Thoracic aorta (tissue), 2 donors: ENCODE results near the gene CCAR1. TPM values are rescaled to one million over a fixed set of nuclear protein-coding genes. Genes with fewer than 3 reads are reported as not detected.
"Not testable (repeated sequence)": the region's sequence is repeated elsewhere in the genome, so short reads cannot be mapped to it uniquely, and the experiment has no call there.

Experiments used
- ATAC-seq: fragments of 150-250 bp; one replicate; pipeline ENCODE4 v1.8.0; 2017; ENCODE audit warnings: low read depth; ENCODE audit not compliant: insufficient number of reproducible peaks, low FRiP score
- DNase-seq: peaks from one replicate; pipeline ENCODE4 v3.0.0-alpha.2; 2020; ENCODE audit warnings: low spot score
- H3K27ac ChIP-seq, 2 donors: fragments of 200-600 bp; sonication (generic); 1 replicate in 1 of 2; 2 replicates in 1 of 2; pipeline ENCODE4 v1.5.1; 2016; ENCODE audit warnings: mild to moderate bottlenecking in 2 of 2, moderate library complexity in 2 of 2
- H3K27me3 ChIP-seq: fragments of 200-600 bp; sonication (generic); replicated peaks from 2 replicates; pipeline ENCODE4 v1.6.0; 2016; ENCODE audit warnings: mild to moderate bottlenecking; ENCODE audit not compliant: insufficient read depth
- H3K36me3 ChIP-seq: fragments of 200-600 bp; sonication (generic); one replicate; pipeline ENCODE4 v1.5.1; 2016
- H3K4me1 ChIP-seq, 2 donors: fragments of 200-600 bp; sonication (generic); 1 replicate in 1 of 2; 2 replicates in 1 of 2; pipeline versions ENCODE4 v1.5.1 to v1.6.0; 2016; ENCODE audit warnings: low read depth in 2 of 2, mild to moderate bottlenecking in 1 of 2; ENCODE audit not compliant: control insufficient read depth in 1 of 2
- H3K4me3 ChIP-seq: fragments of 200-600 bp; sonication (generic); 2 replicates; pipeline ENCODE4 v1.5.1; 2016; ENCODE audit warnings: mild to moderate bottlenecking
- H3K9me3 ChIP-seq: fragments of 200-600 bp; sonication (generic); 2 replicates; pipeline ENCODE4 v1.5.1; 2016
- CTCF ChIP-seq: fragments of 200-600 bp; sonication (generic); IDR thresholded peaks from one replicate; pipeline ENCODE4 v1.5.1; 2019; ENCODE audit warnings: antibody characterized with exemption
- total RNA-seq, 2 donors: library from RNA; depleted of rRNA; stranded (reverse); fragments of >200 nt; gene quantifications; one replicate each; pipeline versions ENCODE4 v1.1.0 to v1.2.3, GENCODE V29; 2016

The CCAR1 gene
- total RNA-seq, 2 donors from 2014 or later = 48.6 to 86.9 TPM

GRCh38 chr10:68725016-68725415 lies 4.0 kb downstream of the CCAR1 start:
- Histone ChIP-seq H3K36me3 (peaks cover 9% of the 10 kb centered on the region), H3K4me3 (no peak overlapping the region), H3K9me3 (no peaks in the 10 kb centered on the region), H3K27ac (no peak overlapping the region), H3K27me3 (no peaks in the 10 kb centered on the region), H3K4me1 (peaks cover 5 to 7% of the 10 kb centered on the region in 2 donors)
- ATAC-seq = no peak
- TF ChIP-seq CTCF = no peak
- DNase-seq = no peak

DNA sequence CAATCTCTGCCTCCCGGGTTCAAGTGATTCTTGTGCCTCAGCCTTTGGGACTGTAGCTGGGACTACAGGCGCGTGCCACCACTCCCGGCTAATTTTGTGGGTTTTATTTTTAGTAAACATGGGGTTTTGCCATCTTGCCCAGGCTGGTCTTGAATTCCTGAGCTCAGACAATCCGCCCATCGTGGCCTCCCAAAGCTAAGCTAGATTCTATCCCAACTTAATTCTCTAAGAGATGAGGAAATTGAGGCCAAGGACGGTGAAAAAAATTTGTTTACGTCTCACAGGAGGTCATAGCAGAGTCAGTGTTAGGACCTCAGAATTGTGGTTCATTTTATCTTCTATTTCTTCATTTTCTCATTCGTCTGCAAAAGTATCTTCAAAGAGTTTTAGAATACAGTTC lies 6.1 kb downstream of the CCAR1 start:
- Histone ChIP-seq H3K4me3 (no peak overlapping the region), H3K9me3 (no peaks in the 10 kb centered on the region), H3K36me3 (peaks cover 20% of the 10 kb centered on the region), H3K4me1 (peaks cover 5 to 7% of the 10 kb centered on the region in 2 donors), H3K27ac (no peak overlapping the region), H3K27me3 (no peaks in the 10 kb centered on the region)
- ATAC-seq = no peak
- no peak for TF ChIP-seq CTCF
- DNase-seq = no peak

GRCh38 chr10:68732651-68733050 lies 11.6 kb downstream of the CCAR1 start:
- Histone ChIP-seq H3K9me3 (no peaks in the 10 kb centered on the region), H3K4me1 (no peaks in the 10 kb centered on the region), H3K27me3 (no peaks in the 10 kb centered on the region), H3K4me3 (no peak overlapping the region), H3K36me3 (peaks cover 51% of the 10 kb centered on the region), H3K27ac (no peak overlapping the region)
- no peak for ATAC-seq
- DNase-seq = no peak
- no peak for TF ChIP-seq CTCF

DNA sequence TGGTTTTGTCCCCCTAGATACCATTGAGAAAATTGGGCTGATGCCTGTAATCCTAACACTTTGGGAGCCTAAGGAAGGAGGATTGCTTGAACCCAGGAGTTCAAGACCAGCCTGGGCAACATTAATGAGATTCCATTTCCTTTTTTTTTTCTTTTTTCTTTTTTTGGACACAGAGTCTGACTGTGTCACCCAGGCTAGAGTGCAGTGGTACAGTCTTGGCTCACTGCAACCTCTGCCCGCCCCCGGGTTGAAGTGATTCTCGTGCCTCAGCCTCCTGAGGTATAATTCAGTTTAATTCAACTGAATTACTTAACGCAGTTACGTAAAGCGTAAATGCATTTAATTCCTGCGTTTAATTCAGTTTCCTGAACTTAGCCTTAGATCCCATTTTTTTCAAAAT lies 13.3 kb downstream of the CCAR1 start:
- H3K4me1 ChIP-seq = no peaks in the 10 kb centered on the region
- no peak for TF ChIP-seq CTCF
- peaks cover 61% of the 10 kb centered on the region for H3K36me3 ChIP-seq
- H3K9me3 ChIP-seq = no peaks in the 10 kb centered on the region
- no peak overlapping the region for H3K4me3 ChIP-seq
- DNase-seq (no peak), ATAC-seq (no peak)
- H3K27me3 ChIP-seq = no peaks in the 10 kb centered on the region
- no peak overlapping the region for H3K27ac ChIP-seq

- no peak for DNase-seq
- H3K27ac ChIP-seq = no peak overlapping the region
- no peaks in the 10 kb centered on the region for H3K4me1 ChIP-seq
- TF ChIP-seq CTCF = no peak
- H3K36me3 ChIP-seq = peaks cover 63% of the 10 kb centered on the region
- no peaks in the 10 kb centered on the region for H3K27me3 ChIP-seq
- no peak for ATAC-seq
- H3K4me3 ChIP-seq = no peak overlapping the region
- no peaks in the 10 kb centered on the region for H3K9me3 ChIP-seq
Observed at GRCh38 chr10:68735119-68735518, 14.1 kb downstream of the CCAR1 start.

- peaks cover 59% of the 10 kb centered on the region for H3K36me3 ChIP-seq
- not testable (repeated sequence) for H3K9me3 ChIP-seq, DNase-seq, H3K4me1 ChIP-seq, H3K27me3 ChIP-seq, H3K27ac ChIP-seq, H3K4me3 ChIP-seq, ATAC-seq
Observed at GRCh38 chr10:68735739-68736138, 14.7 kb downstream of the CCAR1 start.

- peaks cover 60% of the 10 kb centered on the region for H3K36me3 ChIP-seq
- H3K27ac ChIP-seq, ATAC-seq, DNase-seq, H3K27me3 ChIP-seq, H3K9me3 ChIP-seq, H3K4me3 ChIP-seq, H3K4me1 ChIP-seq: not testable (repeated sequence)
Observed at GRCh38 chr10:68740676-68741075, 19.6 kb downstream of the CCAR1 start.
